Keratinocyte (primary cell): ENCODE data around the gene RNF115. TPM values are rescaled to one million over a fixed set of nuclear protein-coding genes. Genes with fewer than 3 reads are reported as not detected.
"Not testable (repeated sequence)": the region's sequence is repeated elsewhere in the genome, so short reads cannot be mapped to it uniquely, and the experiment has no call there.

Experiments used
- DNase-seq: peaks from one replicate; pipeline ENCODE4 v3.0.0-alpha.2; 2011; ENCODE audit warnings: low read depth, missing footprints, low spot score
- FAIRE-seq: peaks from 2 replicates; lab custom pipeline; 2011; peaks lifted over from hg19 to GRCh38; lab: Jason Lieb, UNC
- H2AFZ ChIP-seq: 2 replicates; pipeline ENCODE4 v1.6.0; 2012; ENCODE audit warnings: low read length, control low read depth, inconsistent platforms; ENCODE audit not compliant: control insufficient read depth
- H3K27ac ChIP-seq: 2 replicates; pipeline ENCODE4 v1.5.1; 2011; ENCODE audit warnings: low read length; ENCODE audit not compliant: control insufficient read depth, insufficient read depth
- H3K27me3 ChIP-seq: 3 replicates; pipeline ENCODE4 v1.6.0; 2011; ENCODE audit warnings: low read length; ENCODE audit not compliant: control insufficient read depth, insufficient read depth; ENCODE audit errors: extremely low read depth
- H3K36me3 ChIP-seq, 2 experiments: 2 replicates in 1 of 2; 3 replicates in 1 of 2; pipeline ENCODE4 v1.5.1; 2011; ENCODE audit warnings: low read length in 2 of 2, mild to moderate bottlenecking in 1 of 2; ENCODE audit not compliant: control insufficient read depth in 2 of 2, insufficient read depth in 2 of 2; ENCODE audit errors: extremely low read depth in 1 of 2
- H3K4me1 ChIP-seq: 3 replicates; pipeline ENCODE4 v1.5.1; 2011; ENCODE audit warnings: low read length; ENCODE audit not compliant: control insufficient read depth, insufficient read depth; ENCODE audit errors: extremely low read depth
- H3K4me2 ChIP-seq: 3 replicates; pipeline ENCODE4 v1.6.0; 2011; ENCODE audit warnings: low read depth, low read length; ENCODE audit not compliant: control insufficient read depth, insufficient read depth; ENCODE audit errors: extremely low read depth
- H3K4me3 ChIP-seq, 3 experiments: fragments of 200-600 bp in 1 of 3; sonication (generic) in 1 of 3; 2 replicates in 2 of 3; 3 replicates in 1 of 3; pipeline ENCODE4 v1.5.1; 2011 to 2016; ENCODE audit warnings: low read length in 3 of 3, mild to moderate bottlenecking in 3 of 3, control low read depth in 2 of 3, inconsistent platforms in 1 of 3, low read depth in 1 of 3, mixed read lengths in 1 of 3, mixed run types in 1 of 3, moderate library complexity in 1 of 3; ENCODE audit not compliant: control insufficient read depth in 2 of 3, insufficient read depth in 2 of 3; ENCODE audit errors: extremely low read depth in 1 of 3
- H3K79me2 ChIP-seq: 2 replicates; pipeline ENCODE4 v1.6.0; 2012; ENCODE audit warnings: low read length; ENCODE audit not compliant: control insufficient read depth, insufficient read depth
- H3K9ac ChIP-seq: 3 replicates; pipeline ENCODE4 v1.6.0; 2011; ENCODE audit warnings: low read length; ENCODE audit not compliant: control insufficient read depth, insufficient read depth; ENCODE audit errors: extremely low read depth
- H3K9me1 ChIP-seq: 3 replicates; pipeline ENCODE4 v1.6.0; 2011; ENCODE audit warnings: low read length; ENCODE audit not compliant: control insufficient read depth, insufficient read depth; ENCODE audit errors: extremely low read depth
- H3K9me3 ChIP-seq: 2 replicates; pipeline ENCODE4 v1.5.1; 2012; ENCODE audit warnings: low read depth, low read length; ENCODE audit not compliant: control insufficient read depth
- H4K20me1 ChIP-seq: 3 replicates; pipeline ENCODE4 v1.6.0; 2011; ENCODE audit warnings: low read length; ENCODE audit not compliant: control insufficient read depth, insufficient read depth; ENCODE audit errors: extremely low read depth
- EZH2 ChIP-seq: IDR thresholded peaks from one replicate; pipeline ENCODE4 v1.6.1; 2012; ENCODE audit warnings: inconsistent platforms, mild to moderate bottlenecking, low read length, moderate library complexity
- dilution Hi-C: fragments of 300-500 bp; cut with MboI; formaldehyde crosslinking; loops from one replicate; pipeline ENCODE4 v1.7.0; 2020; ENCODE audit warnings: low sequenced_read_pairs; ENCODE audit not compliant: extremely low pct_ligation_motif_present
- polyA plus RNA-seq, 5 experiments: library from polyadenylated mRNA; depleted of rRNA in 3 of 5; stranded (reverse) in 3 of 5; stranded (forward) in 1 of 5; unstranded in 1 of 5; fragments of >200 nt; gene quantifications; 1 replicate in 1 of 5; 2 replicates in 3 of 5; 3 replicates in 1 of 5; pipeline versions ENCODE4 v1.2.1 to v1.2.3, GENCODE V29; 2011 to 2012; ENCODE audit warnings: missing spikeins in 2 of 5, low read depth in 1 of 5, low replicate concordance in 1 of 5
- TF ChIP-seq, protein P1 (sequence below), 3 experiments: IDR thresholded peaks in 1 of 3; conservative IDR thresholded peaks in 1 of 3; optimal IDR thresholded peaks in 1 of 3; 2 replicates in 2 of 3; 3 replicates in 1 of 3; pipeline versions ENCODE3 to v1.5.1; 2011; ENCODE audit warnings: low read length in 3 of 3, mild to moderate bottlenecking in 3 of 3, moderate library complexity in 2 of 3, control low read depth in 1 of 3, inconsistent platforms in 1 of 3; ENCODE audit not compliant: insufficient read depth in 2 of 3; ENCODE audit errors: extremely low read depth in 1 of 3

Gene RNF115
- polyA plus RNA-seq, 1 donor (not counting 4 experiments of a cell fraction or from before 2014, with no cell fraction given), result 10.1 TPM

DNA sequence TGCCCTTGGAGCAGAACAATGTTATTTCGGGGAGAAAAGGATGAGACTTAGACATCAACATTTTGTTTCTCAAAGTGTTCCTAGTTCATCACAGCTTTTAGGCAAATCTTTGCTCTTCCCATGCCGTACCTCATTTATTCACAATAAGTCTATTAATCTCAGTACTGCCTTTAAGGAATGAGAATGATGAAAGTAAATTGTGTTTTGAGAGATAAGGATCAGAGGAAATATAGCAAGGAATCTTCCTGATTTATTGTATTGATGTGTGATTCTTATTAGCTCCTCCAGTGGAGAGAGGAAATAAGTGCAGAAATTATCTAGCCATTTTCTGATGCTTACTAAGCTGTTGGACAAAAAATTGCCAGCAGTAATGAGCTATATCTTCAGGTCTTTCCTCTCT is 2.1 kb upstream of the RNF115 start:
- TF ChIP-seq, protein P1, sequence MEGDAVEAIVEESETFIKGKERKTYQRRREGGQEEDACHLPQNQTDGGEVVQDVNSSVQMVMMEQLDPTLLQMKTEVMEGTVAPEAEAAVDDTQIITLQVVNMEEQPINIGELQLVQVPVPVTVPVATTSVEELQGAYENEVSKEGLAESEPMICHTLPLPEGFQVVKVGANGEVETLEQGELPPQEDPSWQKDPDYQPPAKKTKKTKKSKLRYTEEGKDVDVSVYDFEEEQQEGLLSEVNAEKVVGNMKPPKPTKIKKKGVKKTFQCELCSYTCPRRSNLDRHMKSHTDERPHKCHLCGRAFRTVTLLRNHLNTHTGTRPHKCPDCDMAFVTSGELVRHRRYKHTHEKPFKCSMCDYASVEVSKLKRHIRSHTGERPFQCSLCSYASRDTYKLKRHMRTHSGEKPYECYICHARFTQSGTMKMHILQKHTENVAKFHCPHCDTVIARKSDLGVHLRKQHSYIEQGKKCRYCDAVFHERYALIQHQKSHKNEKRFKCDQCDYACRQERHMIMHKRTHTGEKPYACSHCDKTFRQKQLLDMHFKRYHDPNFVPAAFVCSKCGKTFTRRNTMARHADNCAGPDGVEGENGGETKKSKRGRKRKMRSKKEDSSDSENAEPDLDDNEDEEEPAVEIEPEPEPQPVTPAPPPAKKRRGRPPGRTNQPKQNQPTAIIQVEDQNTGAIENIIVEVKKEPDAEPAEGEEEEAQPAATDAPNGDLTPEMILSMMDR (optimal IDR thresholded peaks at IDR 0.05 in 1 of 3, IDR thresholded peaks at IDR 0.05 in 1 of 3, conservative IDR thresholded peaks at IDR 0.05 in 1 of 3; ENCODE audit: extremely low read depth in 1 of 3, insufficient read depth in 2 of 3, low read length in 3 of 3), result no peak
- TF ChIP-seq EZH2, result no peak
- H3K27ac ChIP-seq, result no peak overlapping the region
- no peak overlapping the region for H3K4me2 ChIP-seq
- H3K79me2 ChIP-seq, result peaks cover 23% of the 10 kb centered on the region
- no peaks in the 10 kb centered on the region for H4K20me1 ChIP-seq
- no peak for DNase-seq
- peaks cover 18 to 26% of the 10 kb centered on the region in 2 experiments for H3K36me3 ChIP-seq
- FAIRE-seq, result no peak
- no peaks in the 10 kb centered on the region for H3K9me1 ChIP-seq
- H2AFZ ChIP-seq, result no peak overlapping the region
- no peaks in the 10 kb centered on the region for H3K9me3 ChIP-seq
- dilution Hi-C loops, result no loop called here
- no peak overlapping the region for H3K4me3 ChIP-seq
- peaks cover 5% of the 10 kb centered on the region for H3K4me1 ChIP-seq
- no peaks in the 10 kb centered on the region for H3K27me3 ChIP-seq
- H3K9ac ChIP-seq, result no peak overlapping the region

DNA sequence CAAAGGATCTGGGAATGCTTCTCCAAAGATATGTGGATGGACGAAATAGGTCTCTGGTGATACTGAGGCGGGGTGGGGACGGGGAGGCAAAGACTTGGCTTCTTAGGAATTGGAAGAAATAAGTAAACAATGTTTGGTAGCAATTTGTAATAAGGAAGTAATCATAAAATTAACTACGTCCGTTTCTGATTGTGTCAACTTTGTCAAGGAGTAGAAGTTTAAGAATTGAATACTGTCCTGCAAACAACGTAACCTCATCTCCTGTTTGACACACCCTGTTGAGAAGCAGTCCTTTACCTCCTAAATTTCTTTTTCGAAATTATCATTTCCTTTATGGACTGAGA is 576 bp upstream of the RNF115 start:
- Histone ChIP-seq H3K79me2 (peaks cover 23% of the 10 kb centered on the region), H3K27ac (peak overlapping the region; percentile 93), H3K9me1 (no peaks in the 10 kb centered on the region), H3K4me3 (peak overlapping the region; percentile 84 to 99 (median 96)), H3K9ac (peak overlapping the region; percentile 98), H3K36me3 (peaks cover 13 to 26% of the 10 kb centered on the region in 2 experiments), H3K9me3 (no peaks in the 10 kb centered on the region), H3K27me3 (no peaks in the 10 kb centered on the region), H3K4me1 (peaks cover 5% of the 10 kb centered on the region), H4K20me1 (no peaks in the 10 kb centered on the region), H2AFZ (peak overlapping the region; percentile 98), H3K4me2 (peak overlapping the region; percentile 99)
- dilution Hi-C loops, result no loop called here
- DNase-seq (no peak), FAIRE-seq (no peak)
- no peak for TF ChIP-seq EZH2
- TF ChIP-seq, protein P1 (optimal IDR thresholded peaks at IDR 0.05 in 1 of 3, IDR thresholded peaks at IDR 0.05 in 1 of 3, conservative IDR thresholded peaks at IDR 0.05 in 1 of 3; ENCODE audit: extremely low read depth in 1 of 3, insufficient read depth in 2 of 3, low read length in 3 of 3), result no peak

DNA sequence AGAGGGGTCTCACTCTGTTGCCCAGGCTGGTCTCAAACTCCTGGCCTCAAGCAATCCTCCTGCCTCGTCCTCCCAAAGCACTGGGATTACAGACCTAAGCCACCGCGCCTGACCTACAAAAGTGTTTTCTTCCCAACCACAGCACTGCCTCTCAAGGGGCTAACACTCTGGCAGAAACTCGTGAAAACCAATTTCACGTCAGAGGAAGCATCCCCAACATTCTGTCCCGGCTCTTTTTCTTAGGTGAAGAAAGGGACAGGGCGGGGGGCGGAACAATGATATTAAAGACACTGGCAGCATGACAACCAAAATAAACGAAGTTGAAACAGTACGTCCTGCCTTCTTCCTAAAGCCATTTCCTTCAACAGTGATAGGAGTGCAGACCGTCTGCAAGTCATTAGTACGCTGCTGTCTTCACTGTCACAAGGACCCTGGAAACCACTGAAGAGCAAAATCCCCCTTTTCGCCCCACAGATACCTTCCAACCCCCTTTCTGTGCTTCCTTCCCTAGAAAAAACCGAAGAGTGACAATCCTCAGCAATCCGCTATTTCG is 1.0 kb downstream of the RNF115 start:
- H3K79me2 ChIP-seq, result peaks cover 26% of the 10 kb centered on the region
- H3K9ac ChIP-seq, H3K4me1 ChIP-seq, DNase-seq, H3K4me3 ChIP-seq, H4K20me1 ChIP-seq, dilution Hi-C loops, H3K9me3 ChIP-seq, FAIRE-seq, H3K4me2 ChIP-seq, H2AFZ ChIP-seq, H3K9me1 ChIP-seq, H3K27ac ChIP-seq, H3K27me3 ChIP-seq: not testable (repeated sequence)
- peaks cover 5 to 13% of the 10 kb centered on the region in 2 experiments for H3K36me3 ChIP-seq

DNA sequence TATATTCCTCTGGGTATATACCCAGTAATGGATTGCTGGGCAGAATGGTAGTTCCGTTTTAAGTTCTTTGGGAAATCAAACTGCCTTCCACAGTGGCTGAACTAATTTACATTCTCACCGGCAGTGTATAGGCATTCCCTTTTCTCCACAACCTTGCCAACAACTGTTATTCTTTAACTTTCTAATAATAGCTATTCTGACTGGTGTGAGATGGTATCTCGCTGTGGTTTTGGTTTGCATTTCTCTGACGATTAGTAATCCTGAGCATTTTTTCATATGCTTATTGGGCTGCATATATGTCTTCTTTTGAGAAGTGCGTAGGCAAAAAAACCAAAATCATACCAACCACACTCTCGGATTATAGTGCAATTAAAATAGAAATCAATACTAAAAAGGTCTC is 5.8 kb downstream of the RNF115 start:
- H3K4me2 ChIP-seq, H3K9ac ChIP-seq, H3K79me2 ChIP-seq, FAIRE-seq, H3K27me3 ChIP-seq, H3K4me1 ChIP-seq, H3K9me1 ChIP-seq, H2AFZ ChIP-seq, H3K27ac ChIP-seq, H3K36me3 ChIP-seq, H3K4me3 ChIP-seq, H4K20me1 ChIP-seq, H3K9me3 ChIP-seq, DNase-seq, dilution Hi-C loops: not testable (repeated sequence)
